ENCODE results near the gene ID3. TPM values are rescaled to one million over a fixed set of nuclear protein-coding genes. Genes with fewer than 3 reads are reported as not detected.
A peak's percentile ranks its signal among the peaks of the same experiment; 100 is the strongest.

Gene ID3
- total RNA-seq, 1 donor from 2014 or later, result 420 TPM

DNA sequence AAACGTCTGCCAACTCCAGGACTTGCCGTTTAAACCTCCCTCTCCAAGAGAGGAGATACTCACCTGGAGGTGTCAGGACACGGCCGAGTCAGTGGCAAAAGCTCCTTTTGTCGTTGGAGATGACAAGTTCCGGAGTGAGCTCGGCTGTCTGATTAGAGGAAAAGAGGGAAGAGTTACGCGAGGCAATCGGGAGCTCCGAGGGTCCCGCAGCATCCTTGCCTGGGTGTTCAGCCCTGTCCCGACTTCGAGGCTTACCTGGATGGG, 497 bp downstream of the ID3 start:
- Mint-ChIP-seq H3K4me3 (ENCODE audit: low read depth) (peak overlapping the region; percentile 96), H3K36me3 (ENCODE audit: insufficient read depth) (peaks cover 16% of the 10 kb centered on the region), H3K9me3 (ENCODE audit: low read depth) (no peaks in the 10 kb centered on the region), H3K4me1 (ENCODE audit: low read depth) (peaks cover 68% of the 10 kb centered on the region), H3K27me3 (no peaks in the 10 kb centered on the region), H3K27ac (peak overlapping the region; percentile 100)
- TF ChIP-seq, protein P1, sequence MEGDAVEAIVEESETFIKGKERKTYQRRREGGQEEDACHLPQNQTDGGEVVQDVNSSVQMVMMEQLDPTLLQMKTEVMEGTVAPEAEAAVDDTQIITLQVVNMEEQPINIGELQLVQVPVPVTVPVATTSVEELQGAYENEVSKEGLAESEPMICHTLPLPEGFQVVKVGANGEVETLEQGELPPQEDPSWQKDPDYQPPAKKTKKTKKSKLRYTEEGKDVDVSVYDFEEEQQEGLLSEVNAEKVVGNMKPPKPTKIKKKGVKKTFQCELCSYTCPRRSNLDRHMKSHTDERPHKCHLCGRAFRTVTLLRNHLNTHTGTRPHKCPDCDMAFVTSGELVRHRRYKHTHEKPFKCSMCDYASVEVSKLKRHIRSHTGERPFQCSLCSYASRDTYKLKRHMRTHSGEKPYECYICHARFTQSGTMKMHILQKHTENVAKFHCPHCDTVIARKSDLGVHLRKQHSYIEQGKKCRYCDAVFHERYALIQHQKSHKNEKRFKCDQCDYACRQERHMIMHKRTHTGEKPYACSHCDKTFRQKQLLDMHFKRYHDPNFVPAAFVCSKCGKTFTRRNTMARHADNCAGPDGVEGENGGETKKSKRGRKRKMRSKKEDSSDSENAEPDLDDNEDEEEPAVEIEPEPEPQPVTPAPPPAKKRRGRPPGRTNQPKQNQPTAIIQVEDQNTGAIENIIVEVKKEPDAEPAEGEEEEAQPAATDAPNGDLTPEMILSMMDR (IDR thresholded peaks at IDR 0.05; ENCODE audit: unreplicated experiment), result no peak
- no peak for DNase-seq (ENCODE audit: low spot score, unreplicated experiment)

DNA sequence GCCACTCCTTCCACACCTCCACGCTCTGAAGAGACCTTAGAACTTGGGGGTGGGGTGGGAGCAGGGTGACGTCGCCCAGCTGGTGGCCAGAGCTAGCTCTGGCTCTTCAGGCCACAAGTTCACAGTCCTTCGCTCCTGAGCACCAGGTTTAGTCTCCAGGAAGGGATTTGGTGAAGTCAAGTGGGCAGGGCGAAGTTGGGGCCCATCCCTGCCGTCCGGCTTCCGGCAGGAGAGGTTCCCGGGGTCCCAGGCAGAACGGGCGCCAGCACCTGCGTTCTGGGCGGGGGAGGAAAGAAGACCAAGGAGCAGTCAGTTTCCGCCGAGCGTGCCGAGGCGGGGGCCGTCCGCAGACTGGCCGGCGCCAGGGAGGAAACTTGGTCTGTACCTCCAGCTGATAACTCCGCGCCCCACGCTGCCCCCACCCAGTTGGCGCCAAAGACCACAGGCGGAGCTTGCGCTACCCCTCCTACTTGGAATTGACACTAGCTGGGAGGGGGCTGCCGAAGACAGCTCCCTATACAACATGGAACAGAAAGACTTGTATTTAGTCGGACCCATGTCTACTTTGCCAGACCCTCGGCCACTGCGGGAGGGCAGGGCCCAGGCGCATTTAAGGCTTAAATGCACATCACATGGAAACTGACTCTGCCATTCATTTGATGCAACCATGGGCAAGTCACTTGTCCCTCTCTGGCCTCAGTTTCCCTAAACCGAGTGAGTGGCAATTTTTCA, 995 bp downstream of the ID3 start:
- Mint-ChIP-seq H3K36me3 (ENCODE audit: insufficient read depth) (peaks cover 16% of the 10 kb centered on the region), H3K4me1 (ENCODE audit: low read depth) (peaks cover 66% of the 10 kb centered on the region), H3K27me3 (no peaks in the 10 kb centered on the region), H3K27ac (peak overlapping the region; percentile 100), H3K9me3 (ENCODE audit: low read depth) (no peaks in the 10 kb centered on the region), H3K4me3 (ENCODE audit: low read depth) (peak overlapping the region; percentile 96)
- TF ChIP-seq, protein P1 (IDR thresholded peaks at IDR 0.05; ENCODE audit: unreplicated experiment), result no peak
- DNase-seq (ENCODE audit: low spot score, unreplicated experiment), result peak; percentile 25

DNA sequence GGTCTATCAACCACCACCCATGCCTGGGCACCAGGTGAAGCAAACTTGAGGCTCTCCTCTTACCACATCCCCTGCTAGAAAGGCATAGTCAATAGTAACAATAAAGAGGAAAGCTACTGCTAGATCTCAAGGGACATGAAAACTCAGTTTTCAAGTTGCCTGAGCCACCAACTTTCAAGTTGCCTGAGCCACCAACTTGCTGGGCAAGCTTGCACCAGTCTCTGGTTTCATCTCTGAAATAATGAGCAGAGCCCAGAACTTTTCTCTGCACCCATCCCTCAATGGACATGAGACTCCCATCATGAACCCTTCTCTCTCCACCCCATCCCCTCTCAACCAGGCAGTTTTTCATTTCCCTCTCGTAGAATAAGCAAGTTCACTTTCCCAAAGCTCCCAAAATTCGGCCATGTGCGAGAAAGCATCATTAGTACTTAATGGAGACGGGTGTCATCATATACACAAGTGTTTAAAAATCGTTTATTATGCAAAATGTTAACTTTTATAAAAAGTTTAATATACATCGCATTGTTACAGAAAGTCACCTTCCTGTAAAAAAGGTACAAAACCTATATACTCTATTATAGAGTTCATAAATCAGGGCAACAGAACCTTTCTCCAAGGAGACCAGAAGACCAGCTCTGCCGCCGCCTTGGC, 1.7 kb downstream of the ID3 start:
- peak overlapping the region; percentile 96 for H3K4me3 Mint-ChIP-seq (ENCODE audit: low read depth)
- no peaks in the 10 kb centered on the region for H3K27me3 Mint-ChIP-seq
- peak overlapping the region; percentile 100 for H3K27ac Mint-ChIP-seq
- TF ChIP-seq, protein P1 (IDR thresholded peaks at IDR 0.05; ENCODE audit: unreplicated experiment), result no peak
- H3K4me1 Mint-ChIP-seq (ENCODE audit: low read depth), result peaks cover 62% of the 10 kb centered on the region
- no peak for DNase-seq (ENCODE audit: low spot score, unreplicated experiment)
- no peaks in the 10 kb centered on the region for H3K9me3 Mint-ChIP-seq (ENCODE audit: low read depth)
- H3K36me3 Mint-ChIP-seq (ENCODE audit: insufficient read depth), result peaks cover 16% of the 10 kb centered on the region

DNA sequence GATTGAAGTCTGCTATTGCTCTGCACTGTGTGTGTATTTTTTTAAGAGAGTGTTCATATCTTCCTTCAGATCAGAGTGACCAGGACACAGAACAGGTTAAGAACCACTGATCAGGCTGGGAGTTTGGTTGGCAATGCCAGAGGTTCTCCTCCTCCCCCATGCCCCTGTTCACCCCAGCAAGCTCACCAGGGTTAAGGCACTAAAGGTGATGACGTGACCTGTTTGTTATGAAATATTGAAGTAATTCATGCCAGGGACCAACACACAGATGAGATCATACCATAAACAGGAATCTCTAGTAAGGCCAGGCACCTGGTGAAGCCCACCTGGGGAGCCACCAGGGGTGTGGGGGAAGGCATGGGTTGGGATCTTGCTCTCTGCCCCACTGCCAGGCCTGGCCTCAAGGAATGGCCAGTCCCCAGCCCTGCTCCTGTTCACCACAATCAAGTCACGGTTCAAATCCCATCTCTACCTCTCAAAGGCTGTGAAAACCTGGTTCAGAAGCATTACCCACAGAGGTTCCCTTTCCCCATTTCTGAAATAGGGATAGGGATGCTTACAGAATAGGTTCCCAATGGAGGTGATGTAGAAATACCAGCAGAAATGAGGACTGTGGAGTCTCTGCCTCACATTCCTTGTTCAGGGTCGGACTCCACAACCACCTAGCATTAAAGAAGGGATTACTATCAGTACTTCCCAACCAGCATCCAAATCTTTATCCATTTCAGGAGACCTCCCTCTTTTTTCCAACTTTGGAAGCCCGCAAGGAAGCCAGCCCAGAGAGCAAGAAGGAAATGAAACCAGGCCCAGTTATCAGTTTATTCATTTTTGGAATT, 2.4 kb downstream of the ID3 start:
- peaks cover 55% of the 10 kb centered on the region for H3K4me1 Mint-ChIP-seq (ENCODE audit: low read depth)
- peak overlapping the region; percentile 96 for H3K4me3 Mint-ChIP-seq (ENCODE audit: low read depth)
- peak overlapping the region; percentile 100 for H3K27ac Mint-ChIP-seq
- peaks cover 16% of the 10 kb centered on the region for H3K36me3 Mint-ChIP-seq (ENCODE audit: insufficient read depth)
- no peak for DNase-seq (ENCODE audit: low spot score, unreplicated experiment)
- no peaks in the 10 kb centered on the region for H3K27me3 Mint-ChIP-seq
- TF ChIP-seq, protein P1 (IDR thresholded peaks at IDR 0.05; ENCODE audit: unreplicated experiment), result no peak
- H3K9me3 Mint-ChIP-seq (ENCODE audit: low read depth), result no peaks in the 10 kb centered on the region

DNA sequence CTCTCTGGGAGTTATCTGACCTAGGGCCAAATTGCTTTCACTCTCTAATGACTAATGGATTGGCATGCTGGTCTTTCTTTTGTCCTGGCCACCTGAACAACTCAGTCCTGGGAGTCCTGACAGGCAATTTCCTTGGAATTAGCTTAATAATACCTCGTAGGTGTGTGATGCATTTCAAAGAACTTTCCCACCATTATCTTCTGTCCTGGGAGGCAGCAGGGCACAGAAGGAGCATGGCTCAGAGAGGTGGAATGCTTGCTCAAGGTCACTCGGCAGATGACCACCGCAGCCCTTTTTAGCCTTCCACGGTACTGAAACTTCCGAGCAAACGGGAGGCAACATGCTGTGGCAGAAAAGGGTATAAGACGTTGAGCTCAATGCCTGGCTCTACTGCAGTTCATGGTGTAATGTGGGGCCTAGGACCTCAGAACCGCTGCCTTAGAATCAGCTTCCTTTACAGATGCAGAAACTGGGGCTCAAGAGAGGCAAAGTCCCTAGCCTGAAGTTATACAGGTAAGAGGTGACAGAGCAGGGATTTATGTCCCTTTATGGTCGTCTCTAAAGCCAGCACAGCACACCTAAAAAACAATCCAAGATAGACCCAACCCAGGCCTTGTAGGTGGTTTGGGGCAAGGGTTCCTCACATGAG, 3.2 kb downstream of the ID3 start:
- TF ChIP-seq, protein P1 (IDR thresholded peaks at IDR 0.05; ENCODE audit: unreplicated experiment), result no peak
- Mint-ChIP-seq H3K36me3 (ENCODE audit: insufficient read depth) (peaks cover 16% of the 10 kb centered on the region), H3K9me3 (ENCODE audit: low read depth) (no peaks in the 10 kb centered on the region), H3K27me3 (no peaks in the 10 kb centered on the region), H3K4me3 (ENCODE audit: low read depth) (peak overlapping the region; percentile 96), H3K4me1 (ENCODE audit: low read depth) (peaks cover 55% of the 10 kb centered on the region), H3K27ac (peak overlapping the region; percentile 100)
- DNase-seq (ENCODE audit: low spot score, unreplicated experiment), result no peak
